ENCODE results near the gene CASQ2.
A peak's percentile ranks its signal among the peaks of the same experiment; 100 is the strongest.

The CASQ2 gene

DNA sequence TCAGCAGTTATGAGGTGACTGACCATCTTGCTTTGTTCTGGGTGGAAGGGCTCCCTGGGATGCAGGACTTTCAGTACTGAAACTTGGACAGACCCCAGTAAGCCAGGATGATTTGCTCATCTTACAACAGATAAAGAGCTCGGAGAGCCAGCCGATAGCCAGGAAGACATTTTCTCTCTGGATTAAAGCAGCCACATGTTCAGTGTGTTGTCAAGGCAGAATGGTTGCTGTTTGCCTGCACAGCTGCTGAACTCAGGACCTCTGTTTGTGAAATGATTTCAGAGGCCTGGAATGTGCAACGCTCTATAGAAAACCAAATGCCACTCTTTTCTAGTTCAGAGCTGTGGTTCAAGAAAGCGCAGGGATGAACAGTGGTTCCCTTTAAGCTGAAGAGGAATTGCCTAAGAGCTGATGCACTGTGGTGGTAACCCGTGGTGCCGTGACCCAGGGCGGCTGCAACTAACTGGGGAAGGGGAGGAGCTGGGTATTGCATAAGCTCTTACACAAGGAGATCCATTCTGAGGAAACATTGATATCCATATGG is 40.7 kb downstream of the CASQ2 start:
- no peak for DNase-seq

DNA sequence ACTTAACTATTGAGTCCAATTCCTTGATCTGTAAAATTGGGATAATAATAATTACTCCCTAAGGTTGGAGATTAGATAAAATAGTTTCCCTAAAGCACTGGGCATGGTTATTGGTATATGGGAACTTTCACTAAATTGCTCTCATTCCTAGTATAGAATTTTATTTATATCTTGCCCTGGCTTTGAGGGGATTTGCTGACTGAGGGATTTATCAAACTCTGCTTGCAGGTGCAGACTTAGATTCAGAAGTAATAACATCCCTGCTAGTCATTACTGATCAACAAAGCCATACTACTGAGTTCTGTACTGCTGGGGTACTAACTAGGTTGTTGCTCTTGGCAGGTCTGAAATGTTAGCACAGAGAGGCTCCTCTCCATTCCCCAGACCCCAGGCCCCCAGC is 41.9 kb downstream of the CASQ2 start:
- no peak for DNase-seq

DNA sequence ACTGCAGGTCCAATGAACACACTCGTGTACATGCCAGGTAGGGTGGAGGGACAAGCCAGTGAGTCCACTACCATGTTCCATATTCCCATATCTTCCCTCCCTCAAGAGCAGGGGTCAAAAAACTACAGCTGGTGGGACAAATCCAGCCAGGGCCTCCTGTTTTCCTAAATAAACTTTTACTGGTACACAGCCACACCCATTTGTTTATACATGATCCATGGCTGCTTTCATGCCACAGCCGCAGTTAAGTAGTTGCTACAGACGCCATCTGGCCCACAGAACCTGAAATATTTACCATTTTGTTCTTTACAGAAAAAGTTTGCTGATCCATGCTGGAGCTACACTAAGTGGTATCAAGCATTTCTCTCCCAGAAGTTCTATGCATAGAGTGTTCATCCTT is 42.4 kb downstream of the CASQ2 start:
- DNase-seq: no peak

DNA sequence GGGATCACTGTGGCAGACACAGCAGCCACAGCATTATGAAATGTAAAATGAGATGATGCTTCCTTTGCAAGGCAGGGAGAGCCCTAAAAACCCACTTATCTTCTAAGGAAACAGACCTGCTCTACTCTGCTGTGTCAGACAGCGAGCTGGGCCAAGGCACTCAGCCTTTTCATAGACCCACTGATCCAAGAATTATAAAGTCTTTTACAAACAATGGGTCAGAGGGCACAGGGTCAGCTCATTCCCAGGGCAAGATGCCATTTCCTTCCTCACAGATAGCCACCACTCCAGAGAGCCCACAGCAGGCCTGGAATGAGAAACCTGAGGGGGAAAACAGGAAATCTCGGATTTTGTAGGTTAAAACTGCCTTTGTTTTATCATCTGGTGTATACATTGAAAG is 42.9 kb downstream of the CASQ2 start:
- DNase-seq: no peak

DNA sequence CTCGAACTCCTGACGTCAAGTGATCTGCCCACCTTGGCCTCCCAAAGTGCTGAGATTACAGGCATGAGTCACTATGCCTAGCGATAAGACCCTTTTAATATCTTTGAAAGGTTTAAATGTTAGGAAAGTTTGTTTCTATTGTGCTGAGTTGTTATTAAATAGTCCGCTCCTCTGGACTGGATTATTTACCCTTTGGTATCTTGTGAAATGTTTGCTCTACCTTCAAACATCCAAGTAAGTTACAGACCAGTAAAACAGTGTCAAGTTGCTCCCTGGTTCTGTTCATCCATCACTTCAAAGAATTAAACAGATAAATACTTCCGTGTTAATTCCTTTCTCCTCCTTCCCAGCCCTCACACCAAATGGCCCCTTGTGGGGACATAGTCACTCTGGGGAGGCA is 44.8 kb downstream of the CASQ2 start:
- no peak for DNase-seq

DNA sequence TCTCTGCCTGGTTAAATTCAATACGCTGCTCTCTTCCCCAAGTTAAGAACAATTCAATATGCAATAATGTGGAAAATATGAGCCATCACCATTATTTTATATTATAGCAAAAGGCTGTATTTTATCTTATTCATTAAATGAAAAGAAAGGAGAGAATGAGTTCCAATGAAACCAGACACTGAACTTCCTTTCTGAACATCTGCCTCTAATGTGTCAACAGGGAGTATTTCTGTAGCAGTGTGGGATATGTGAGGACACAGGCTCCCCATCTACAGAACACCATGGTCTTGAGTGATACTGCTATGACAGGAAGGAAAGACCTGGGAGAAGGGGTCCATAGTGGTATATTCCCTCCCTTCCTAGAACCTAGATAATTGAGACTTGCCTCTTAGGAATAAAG is 46.3 kb downstream of the CASQ2 start:
- DNase-seq: no peak

DNA sequence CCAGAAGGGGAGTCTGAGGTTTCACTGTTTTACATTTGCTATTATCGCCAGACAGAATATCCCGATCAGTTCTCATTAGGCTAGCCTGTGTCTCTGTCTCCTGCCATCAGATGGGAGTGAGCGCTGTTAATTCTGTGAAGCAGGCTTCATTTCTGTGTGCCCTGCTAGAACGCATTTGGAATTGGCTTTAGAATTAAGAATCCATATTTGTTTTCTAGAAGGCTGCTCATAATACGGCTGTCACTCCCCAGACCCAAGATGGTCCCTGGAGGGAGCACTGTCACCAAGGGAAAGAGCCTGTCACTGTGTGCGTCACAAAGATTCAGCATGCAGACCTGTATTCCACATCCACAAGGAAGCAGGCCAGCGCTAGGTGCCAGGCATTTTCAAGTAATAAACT is 49.2 kb downstream of the CASQ2 start:
- DNase-seq: no peak

DNA sequence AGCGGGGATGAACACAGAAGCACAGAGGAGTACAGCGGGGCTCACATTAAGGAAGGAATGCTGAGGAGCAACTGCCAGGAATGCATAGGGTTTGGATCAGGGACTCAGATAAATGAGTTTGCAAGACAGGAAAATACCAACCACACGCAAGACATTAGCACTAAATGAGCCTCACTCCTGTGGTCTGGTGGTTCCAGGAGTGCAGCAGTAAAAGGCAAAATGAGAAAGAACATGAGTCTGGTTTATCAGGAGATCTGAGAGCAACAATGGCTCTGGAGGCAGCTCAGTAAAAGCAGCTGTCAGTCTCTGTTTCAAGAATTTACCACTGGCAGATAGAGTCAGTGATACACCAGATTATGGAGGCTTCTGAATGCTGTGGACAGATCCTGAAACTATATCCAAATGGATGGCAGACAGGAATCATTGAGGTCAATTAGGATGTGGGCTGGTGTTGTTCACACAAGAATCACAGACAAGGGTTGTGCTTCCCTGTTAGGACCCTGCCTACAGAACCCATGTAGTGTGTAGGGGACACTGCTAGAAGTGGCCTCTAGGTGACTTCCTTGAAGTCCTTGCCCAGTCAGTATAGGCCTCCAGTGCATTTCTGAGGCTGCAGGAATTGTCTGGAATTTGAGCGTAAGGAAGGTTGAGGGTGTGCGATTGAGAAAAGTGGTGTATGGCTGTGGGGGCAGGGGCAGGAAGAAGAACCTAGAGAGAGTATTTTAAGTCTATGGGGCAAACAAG is 50.3 kb downstream of the CASQ2 start:
- no peak for DNase-seq

DNA sequence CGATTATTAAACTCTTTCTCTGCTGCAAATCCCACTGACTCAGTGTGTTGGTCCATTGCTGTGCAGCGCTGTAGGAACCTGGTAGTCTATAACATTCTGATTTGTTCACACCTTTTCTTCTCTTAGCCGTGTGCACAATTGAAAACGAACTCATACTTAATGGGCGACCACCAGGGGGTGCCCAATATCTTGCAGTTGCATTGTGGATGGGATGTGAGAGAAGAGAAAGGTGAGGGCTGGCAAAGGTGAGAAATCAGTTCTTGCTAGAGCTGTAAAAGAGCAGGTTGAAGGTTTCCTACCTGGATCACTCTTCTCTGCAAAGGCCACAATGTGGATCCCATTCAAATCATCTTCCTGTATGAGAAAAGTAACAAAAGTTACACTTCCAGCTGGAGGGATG is 51.0 kb downstream of the CASQ2 start:
- peak; percentile 41 to 65 for DNase-seq

DNA sequence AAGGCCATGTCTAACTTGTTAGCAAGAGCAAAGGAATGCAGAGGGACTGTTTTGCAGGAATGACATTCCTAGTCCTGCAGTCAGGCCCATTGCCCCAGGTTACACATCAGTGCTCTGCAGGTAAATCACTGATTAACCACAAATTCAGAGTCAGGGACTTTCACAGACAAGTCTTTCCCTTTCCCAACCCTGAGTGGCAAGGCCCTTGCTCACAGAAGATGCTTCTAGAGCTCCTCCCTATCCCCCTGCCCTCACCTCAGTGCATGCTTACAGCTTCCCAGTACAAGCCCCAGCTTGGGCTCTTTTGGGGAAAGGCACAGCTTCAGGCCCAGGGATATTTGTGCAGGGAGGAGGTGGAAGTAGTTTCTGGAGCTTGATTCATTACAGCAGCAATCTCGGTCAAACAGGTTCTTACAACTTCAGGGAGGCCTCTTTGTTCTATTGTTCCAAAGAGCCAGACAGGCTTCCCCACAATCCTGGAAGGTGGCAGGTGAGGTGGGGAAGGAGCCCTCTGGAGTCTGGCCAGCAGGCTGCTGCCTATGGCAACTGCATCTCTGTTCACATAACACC is 53.9 kb downstream of the CASQ2 start:
- no peak for DNase-seq

DNA sequence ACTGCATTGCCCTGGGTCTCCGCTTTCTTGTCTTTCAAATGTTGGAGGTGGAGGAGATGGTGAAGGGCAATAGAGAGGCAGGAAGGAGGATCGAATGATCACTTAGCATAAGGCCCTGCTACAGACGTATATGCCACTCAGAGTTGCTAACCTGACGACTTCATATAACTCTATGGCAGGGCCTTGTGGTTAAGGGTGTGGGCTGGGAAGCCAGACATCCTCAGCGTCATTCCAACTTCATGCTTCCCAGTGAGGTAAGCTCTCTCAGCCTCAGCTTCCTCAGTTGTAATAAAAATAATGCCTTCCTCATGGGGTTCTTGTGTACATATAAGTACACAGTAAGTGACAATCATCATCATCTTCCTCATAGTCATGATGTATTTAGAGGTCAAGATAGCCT is 54.6 kb downstream of the CASQ2 start:
- no peak for DNase-seq

DNA sequence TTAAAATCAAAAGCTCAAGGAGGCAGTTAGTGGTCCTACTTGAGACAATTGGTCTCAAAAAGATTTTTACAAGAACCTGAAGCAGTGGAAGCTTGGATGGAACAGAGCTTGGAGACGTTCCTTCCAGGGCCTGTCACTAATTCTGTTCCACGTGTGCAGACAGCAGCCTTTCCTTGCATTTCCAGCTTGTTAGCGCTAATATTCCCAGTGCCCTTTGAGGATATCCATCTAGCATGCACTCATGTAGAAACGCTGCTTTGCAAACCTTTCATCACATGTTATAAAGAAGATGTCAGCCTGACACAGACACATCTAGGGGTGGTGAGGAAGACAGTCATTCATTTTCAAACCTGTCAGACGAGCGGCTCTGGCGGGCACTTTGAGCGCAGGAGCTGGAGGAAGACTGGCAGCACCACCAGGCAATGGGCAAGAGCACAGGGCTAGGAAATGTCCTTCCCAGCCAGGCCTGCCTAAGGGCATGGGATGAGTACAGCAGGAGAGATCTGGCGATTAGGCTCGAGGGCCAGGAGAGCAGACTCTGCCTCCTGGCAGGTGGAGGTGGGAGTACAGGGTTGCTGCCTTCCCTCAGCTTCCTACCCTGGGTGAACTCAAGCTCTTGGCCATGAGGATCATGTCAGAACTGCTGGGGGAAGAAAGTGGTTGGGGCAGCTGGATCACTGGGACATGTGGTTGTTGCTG is 55.5 kb downstream of the CASQ2 start:
- DNase-seq: no peak

DNA sequence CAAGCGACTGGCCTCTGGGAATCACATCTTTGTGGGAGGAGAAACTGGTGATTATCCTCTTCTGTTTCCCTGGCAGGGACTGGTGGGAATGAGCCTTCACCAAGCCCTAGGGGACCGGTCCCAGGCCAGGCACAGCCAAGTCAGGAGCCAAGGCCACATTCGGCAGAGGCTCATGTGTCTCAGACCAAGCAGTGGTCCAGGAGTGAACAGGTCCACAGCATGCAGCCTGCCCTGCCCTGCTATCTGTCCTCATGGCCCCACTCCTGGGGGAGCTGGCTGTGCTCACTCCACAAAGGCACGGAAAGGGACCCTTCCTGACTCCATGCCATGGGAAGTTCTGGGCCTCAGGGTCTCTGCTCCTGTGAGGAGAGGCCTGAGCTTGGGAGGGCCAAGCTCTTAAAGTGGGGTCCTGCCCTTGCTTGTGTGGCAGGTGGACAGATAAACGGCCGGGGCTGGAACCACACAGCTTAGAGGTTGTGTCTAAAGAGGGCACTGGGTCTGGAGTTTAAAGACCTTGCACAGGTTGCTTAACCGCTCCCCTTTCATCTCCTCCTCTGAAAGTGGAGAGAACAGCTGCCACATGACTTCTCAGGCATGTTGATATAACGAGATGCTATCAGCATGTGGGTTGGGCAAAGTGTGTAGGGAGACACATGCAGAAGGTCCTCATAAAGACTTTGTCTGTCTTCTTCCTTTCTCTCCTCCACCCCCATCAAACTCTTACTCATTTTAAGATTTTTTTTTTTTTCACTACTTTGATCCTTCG is 57.5 kb downstream of the CASQ2 start:
- DNase-seq: peak in 1 of 2 experiments; percentile 2

DNA sequence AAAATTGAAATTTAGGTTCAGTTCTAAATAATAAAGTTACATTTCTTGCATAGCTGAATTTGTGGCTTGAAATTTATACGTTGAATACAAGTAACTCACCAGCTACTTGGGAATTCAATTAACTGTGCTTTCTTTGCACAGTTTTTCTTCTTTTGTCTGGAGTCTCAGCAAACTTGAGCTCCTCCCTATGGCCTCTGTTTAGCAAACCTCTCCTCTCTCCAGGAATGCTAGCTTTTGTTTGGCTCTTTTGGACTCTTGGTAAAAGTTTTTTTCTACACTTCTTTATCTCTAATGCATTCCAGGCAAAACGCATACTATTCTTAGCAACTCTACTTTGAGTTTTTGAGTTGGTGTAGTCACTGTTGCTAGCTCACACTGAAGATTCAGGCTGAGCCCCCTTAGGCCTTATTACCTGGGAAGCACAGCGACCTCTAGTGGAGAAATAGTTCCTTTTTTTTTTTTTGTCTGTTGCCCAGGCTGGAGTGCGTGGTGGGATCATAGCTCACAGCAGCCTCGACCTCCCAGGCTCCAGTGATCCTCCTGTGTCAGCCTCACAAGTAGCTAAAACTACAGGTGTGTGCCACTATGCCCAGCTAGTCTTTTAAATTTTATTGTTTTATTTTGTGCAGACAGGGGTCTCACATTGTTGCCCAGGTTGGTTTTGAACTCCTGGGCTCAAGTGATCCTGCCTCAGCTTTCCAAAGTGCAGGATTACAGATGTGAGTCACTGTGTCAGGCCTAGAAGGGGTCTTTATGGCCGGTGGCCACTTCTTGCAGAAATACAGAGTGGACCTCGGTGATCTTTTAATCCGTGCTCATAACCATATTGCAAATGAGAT is 61.7 kb downstream of the CASQ2 start:
- peak in 1 of 2 experiments; percentile 33 for DNase-seq

DNA sequence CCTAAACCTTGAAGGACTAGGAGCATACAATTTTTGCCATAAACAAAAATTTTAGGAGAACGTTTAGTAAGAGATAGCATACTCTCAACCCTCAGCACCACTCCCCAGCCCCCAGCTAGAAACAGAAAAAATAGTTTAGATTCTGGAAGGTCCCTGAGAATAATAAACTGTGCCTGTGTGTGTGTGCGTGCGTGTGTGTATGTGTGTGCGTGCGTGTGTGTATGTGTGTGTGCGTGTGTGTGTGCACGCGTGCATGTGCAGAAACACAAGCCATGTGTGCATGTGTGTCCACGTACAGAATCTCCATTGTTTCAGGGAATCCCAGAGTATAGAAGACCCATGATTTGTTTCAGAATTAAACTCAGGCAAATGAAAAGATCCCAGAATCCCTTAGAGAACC is 62.6 kb downstream of the CASQ2 start:
- DNase-seq: no peak

DNA sequence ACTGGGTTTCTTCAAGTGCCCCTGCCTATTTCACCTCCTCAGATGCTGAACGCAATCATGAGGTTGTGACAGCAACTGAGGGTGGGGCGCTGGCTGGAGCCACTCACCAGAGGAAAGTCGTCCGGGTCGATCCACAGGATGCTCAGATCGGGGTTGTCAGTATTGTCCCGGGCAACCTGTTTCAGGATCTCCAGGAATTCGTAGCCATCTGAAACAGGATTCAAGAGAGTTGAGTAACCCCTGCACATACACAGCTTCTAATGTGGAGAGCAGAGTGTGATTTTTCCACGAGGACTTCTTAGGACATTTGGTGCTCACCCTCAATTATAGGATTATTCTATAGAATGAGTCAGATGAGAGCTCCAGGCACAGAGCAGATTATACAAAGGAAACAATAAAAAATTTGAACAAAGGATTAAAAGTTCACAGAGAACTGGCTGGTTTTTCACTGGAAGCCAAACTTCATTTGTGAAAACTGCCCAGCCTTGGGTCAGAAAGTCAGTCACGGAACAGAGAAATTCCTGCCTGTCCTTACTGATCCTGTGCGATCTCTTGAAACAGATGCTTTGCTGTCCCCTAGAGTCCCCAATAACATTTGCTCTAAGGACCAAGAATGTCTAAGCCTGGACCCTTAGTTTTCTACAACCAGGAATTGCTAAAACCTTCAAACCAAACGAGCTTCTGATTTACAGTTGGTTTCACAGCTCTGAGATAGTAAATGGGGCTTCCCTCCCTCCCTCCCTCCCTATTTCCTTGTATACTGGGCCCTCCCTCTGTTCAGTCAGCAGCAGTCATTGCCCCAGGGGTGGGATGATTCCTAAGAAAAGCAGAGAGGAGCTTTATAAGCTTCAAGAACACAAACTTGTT is 63.2 kb downstream of the CASQ2 start:
- DNase-seq: peak in 1 of 2 experiments; percentile 8

DNA sequence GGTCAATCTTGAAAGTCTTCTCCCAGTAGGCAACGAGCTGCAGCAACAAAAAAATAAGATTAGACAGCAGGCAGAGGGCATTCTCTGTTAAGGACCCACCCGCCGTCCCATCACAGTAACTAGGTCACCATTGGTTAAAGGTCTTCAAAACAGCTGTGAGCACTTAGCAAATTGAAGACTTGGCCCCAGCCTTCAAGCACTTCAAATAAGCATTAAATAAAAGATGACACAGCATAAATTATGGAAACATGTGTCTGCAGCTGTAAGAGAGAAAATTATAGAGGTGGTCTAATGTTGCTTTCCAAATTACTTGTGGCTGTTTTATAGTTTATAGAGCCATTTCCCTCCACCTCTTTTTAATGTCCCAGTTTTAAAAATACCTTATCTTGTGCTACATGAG is 65.6 kb downstream of the CASQ2 start:
- DNase-seq: no peak

DNA sequence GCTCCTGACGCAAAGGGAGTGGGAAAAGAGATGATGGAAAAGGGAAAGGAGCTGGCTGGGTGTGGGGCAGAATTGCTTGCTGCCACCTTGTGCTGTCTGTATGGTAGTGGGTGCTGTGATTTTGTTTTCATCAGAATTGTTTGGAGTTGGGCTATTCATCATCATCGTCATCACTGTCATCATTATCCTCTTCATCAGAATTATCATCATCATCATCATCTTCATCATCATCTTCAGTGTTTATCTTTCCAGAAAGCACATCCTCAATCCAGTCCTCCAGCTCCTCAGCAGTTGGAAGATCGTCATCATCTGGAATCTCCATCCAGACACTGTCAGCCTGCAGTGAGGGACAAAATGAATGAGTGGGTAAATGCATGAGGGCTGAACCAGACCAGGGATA is 67.4 kb downstream of the CASQ2 start:
- DNase-seq: no peak

DNA sequence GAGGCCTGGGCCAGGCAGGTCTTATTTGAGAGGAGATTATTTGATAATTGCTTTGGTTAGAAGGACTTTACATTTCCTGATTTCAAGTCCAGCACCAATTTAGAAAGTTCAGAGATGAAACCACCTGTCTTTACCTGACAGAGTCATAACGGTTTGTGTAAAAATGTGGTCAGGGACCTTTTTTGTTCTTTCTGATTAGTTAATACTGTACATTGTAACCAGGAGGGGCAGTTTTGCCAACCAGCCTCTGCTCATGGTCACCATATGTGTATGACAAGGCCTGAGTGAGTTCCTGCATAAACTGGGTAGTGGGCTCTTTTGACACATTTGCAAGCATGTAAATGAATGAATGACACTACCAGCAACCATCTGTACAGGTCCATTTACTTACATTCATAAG is 70.9 kb downstream of the CASQ2 start:
- no peak for DNase-seq

DNA sequence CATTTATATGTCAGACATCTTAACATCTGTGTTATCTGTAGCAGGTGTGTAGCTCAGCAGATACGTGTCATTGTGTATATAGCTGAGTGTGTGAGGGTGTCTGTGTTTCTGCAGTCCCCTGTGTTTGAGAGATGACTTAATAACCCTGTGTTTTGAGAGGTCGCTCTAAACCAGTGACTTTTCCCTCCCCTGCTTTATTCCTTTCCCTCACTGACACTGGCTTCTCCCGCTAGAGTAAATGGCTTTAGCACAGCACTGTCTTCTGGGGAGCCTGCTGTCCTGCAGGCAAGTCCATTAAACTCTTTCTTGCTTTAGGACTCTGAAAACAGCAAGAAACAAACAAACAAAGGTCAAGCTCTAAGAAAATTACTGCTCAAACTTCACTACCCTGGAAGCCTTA is 73.7 kb downstream of the CASQ2 start:
- no peak for DNase-seq

DNA sequence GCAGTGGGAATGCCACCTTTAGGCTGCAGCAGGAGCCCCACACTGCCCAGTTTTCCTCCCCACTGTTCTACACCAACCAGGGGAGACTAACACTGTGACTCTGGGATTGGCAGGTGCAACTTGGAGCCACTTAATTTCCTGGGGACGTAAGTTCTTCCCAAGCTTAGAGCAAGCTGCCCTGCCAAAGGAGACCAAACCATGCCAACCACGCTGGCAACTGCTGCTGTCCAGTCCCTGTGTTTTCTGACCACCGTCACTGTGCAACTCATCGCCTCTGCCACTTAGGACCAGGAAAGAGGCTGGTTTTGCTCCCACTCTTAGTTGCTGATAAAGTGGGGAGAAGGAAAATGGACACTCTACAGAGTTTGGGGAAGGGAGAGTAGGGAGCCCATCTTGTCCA is 76.3 kb downstream of the CASQ2 start:
- no peak for DNase-seq
